CD4-positive, alpha-beta T cell treated with Interleukin-15 for 1 hour (primary cell): ENCODE measurements around the gene SYS1.

Source experiments
- DNase-seq: peaks from one replicate; pipeline ENCODE4 v3.0.0-alpha.2; 2020

The SYS1 gene

GRCh38 chr20:45362804-45363610 lies at the start of gene SYS1:
TSS of gene SYS1 (plus strand) at chr20:45363156. CDS start at chr20:45363532, 376 bp downstream.
- peak; percentile 99 for DNase-seq

- no peak for DNase-seq
These were observed 49.0 kb upstream of the SYS1 start for GRCh38 chr20:45313943-45314342.

GRCh38 chr20:45315672-45316071 lies 47.3 kb upstream of the SYS1 start:
- DNase-seq, result no peak

GRCh38 chr20:45316150-45317080 lies 46.5 kb upstream of the SYS1 start:
- no peak for DNase-seq

GRCh38 chr20:45317826-45318225 lies 45.1 kb upstream of the SYS1 start:
- DNase-seq, result no peak

- no peak for DNase-seq
These were observed 44.5 kb upstream of the SYS1 start for GRCh38 chr20:45318386-45318939.

- DNase-seq, result no peak
These were observed 44.0 kb upstream of the SYS1 start for GRCh38 chr20:45318948-45319347.

GRCh38 chr20:45320948-45321595 lies 41.9 kb upstream of the SYS1 start:
- DNase-seq, result peak; percentile 62

GRCh38 chr20:45322952-45323383 lies 40.0 kb upstream of the SYS1 start:
- peak; percentile 52 for DNase-seq

- DNase-seq, result no peak
These were observed 39.2 kb upstream of the SYS1 start for GRCh38 chr20:45323731-45324130.

GRCh38 chr20:45325371-45325770 lies 37.6 kb upstream of the SYS1 start:
- DNase-seq, result no peak

GRCh38 chr20:45328451-45328850 lies 34.5 kb upstream of the SYS1 start:
- DNase-seq, result no peak

- DNase-seq, result no peak
These were observed 33.2 kb upstream of the SYS1 start for GRCh38 chr20:45329497-45330319.

- DNase-seq, result no peak
These were observed 32.5 kb upstream of the SYS1 start for GRCh38 chr20:45330476-45330875.

- no peak for DNase-seq
These were observed 26.2 kb upstream of the SYS1 start for GRCh38 chr20:45336530-45337366.

GRCh38 chr20:45337367-45338120 lies 25.4 kb upstream of the SYS1 start:
- DNase-seq, result no peak

- no peak for DNase-seq
These were observed 24.6 kb upstream of the SYS1 start for GRCh38 chr20:45338121-45339030.

- DNase-seq, result no peak
These were observed 23.9 kb upstream of the SYS1 start for GRCh38 chr20:45339084-45339483.

- DNase-seq, result no peak
These were observed 23.2 kb upstream of the SYS1 start for GRCh38 chr20:45339799-45340198.
